GM18508 (cell line): ENCODE results near the gene MS4A6A.
"Not testable (repeated sequence)": the region's sequence is repeated elsewhere in the genome, so short reads cannot be mapped to it uniquely, and the experiment has no call there.

Source experiments
- ATAC-seq: cut with Tn5 transposase; IDR thresholded peaks from one replicate; pipeline ENCODE4 v1.9.1; 2021; ENCODE audit warnings: moderate number of reproducible peaks; ENCODE audit not compliant: insufficient read depth, unreplicated experiment

MS4A6A gene

GRCh38 chr11:60184824-60185511, 2.1 kb upstream of the MS4A6A start:
- ATAC-seq = peak; percentile 47

GRCh38 chr11:60183591-60184205, 815 bp upstream of the MS4A6A start:
- no peak for ATAC-seq

GRCh38 chr11:60175860-60176275, 7.0 kb downstream of the MS4A6A start:
- peak; percentile 83 for ATAC-seq

- ATAC-seq = no peak
Observed at GRCh38 chr11:60172011-60172410, 10.9 kb downstream of the MS4A6A start.

GRCh38 chr11:60170566-60170965, 12.3 kb downstream of the MS4A6A start:
- ATAC-seq = no peak

GRCh38 chr11:60169264-60169915, 13.5 kb downstream of the MS4A6A start:
- ATAC-seq = no peak

- ATAC-seq = no peak
Observed at GRCh38 chr11:60168306-60168705, 14.6 kb downstream of the MS4A6A start.

- no peak for ATAC-seq
Observed at GRCh38 chr11:60165951-60166350, 16.9 kb downstream of the MS4A6A start.

GRCh38 chr11:60165538-60165937, 17.3 kb downstream of the MS4A6A start:
- no peak for ATAC-seq

GRCh38 chr11:60164550-60165075, 18.3 kb downstream of the MS4A6A start:
- ATAC-seq = no peak

- ATAC-seq = no peak
Observed at GRCh38 chr11:60161766-60162165, 21.1 kb downstream of the MS4A6A start.

- no peak for ATAC-seq
Observed at GRCh38 chr11:60161107-60161506, 21.8 kb downstream of the MS4A6A start.

GRCh38 chr11:60159868-60160267, 23.0 kb downstream of the MS4A6A start:
- no peak for ATAC-seq

- ATAC-seq = no peak
Observed at GRCh38 chr11:60159284-60159683, 23.6 kb downstream of the MS4A6A start.

- ATAC-seq = no peak
Observed at GRCh38 chr11:60158636-60159035, 24.2 kb downstream of the MS4A6A start.

- no peak for ATAC-seq
Observed at GRCh38 chr11:60155931-60156330, 27.0 kb downstream of the MS4A6A start.

- ATAC-seq = not testable (repeated sequence)
Observed at GRCh38 chr11:60152727-60153126, 30.2 kb downstream of the MS4A6A start.

- ATAC-seq = no peak
Observed at GRCh38 chr11:60150279-60150678, 32.6 kb downstream of the MS4A6A start.

GRCh38 chr11:60145677-60146076, 37.2 kb downstream of the MS4A6A start:
- no peak for ATAC-seq

- ATAC-seq = no peak
Observed at GRCh38 chr11:60143768-60144167, 39.1 kb downstream of the MS4A6A start.

GRCh38 chr11:60133917-60134316, 49.0 kb downstream of the MS4A6A start:
- no peak for ATAC-seq
